HL-60 (cell line): ENCODE results near the gene YLPM1.

Experiments used
- CTCF ChIP-seq: IDR thresholded peaks from one replicate; pipeline ENCODE4 v1.5.1; 2011; ENCODE audit warnings: low read length, control low read depth, inconsistent platforms; ENCODE audit not compliant: insufficient read depth
- POLR2AphosphoS5 ChIP-seq: IDR thresholded peaks from 2 replicates; pipeline ENCODE4 v1.6.1; 2012; ENCODE audit warnings: low read depth
- TF ChIP-seq, protein P1 (sequence below): IDR thresholded peaks from 2 replicates; pipeline ENCODE4 v1.6.1; 2012; ENCODE audit warnings: low read depth; ENCODE audit not compliant: insufficient replicate concordance

DNA sequence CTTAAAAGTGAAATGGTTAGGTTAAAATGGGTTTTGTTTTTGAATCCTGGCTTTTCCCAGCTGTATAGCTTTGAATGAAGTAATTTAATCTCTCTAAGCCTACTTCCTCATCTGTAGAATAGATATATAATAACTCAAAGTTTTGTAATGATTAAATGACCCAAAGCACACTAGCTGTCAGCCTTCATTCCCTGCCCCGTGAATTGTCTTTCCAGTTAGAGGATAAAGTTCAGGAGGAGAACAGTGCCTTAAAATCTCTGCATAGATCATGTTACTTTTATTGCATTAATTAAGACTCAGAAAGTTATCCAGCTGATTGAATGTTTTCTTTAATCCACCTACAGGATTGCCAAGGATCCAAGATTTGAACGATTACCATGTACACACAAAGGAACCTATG, 30.7 kb upstream of the YLPM1 start:
- no peak for TF ChIP-seq CTCF
- TF ChIP-seq, protein P1, sequence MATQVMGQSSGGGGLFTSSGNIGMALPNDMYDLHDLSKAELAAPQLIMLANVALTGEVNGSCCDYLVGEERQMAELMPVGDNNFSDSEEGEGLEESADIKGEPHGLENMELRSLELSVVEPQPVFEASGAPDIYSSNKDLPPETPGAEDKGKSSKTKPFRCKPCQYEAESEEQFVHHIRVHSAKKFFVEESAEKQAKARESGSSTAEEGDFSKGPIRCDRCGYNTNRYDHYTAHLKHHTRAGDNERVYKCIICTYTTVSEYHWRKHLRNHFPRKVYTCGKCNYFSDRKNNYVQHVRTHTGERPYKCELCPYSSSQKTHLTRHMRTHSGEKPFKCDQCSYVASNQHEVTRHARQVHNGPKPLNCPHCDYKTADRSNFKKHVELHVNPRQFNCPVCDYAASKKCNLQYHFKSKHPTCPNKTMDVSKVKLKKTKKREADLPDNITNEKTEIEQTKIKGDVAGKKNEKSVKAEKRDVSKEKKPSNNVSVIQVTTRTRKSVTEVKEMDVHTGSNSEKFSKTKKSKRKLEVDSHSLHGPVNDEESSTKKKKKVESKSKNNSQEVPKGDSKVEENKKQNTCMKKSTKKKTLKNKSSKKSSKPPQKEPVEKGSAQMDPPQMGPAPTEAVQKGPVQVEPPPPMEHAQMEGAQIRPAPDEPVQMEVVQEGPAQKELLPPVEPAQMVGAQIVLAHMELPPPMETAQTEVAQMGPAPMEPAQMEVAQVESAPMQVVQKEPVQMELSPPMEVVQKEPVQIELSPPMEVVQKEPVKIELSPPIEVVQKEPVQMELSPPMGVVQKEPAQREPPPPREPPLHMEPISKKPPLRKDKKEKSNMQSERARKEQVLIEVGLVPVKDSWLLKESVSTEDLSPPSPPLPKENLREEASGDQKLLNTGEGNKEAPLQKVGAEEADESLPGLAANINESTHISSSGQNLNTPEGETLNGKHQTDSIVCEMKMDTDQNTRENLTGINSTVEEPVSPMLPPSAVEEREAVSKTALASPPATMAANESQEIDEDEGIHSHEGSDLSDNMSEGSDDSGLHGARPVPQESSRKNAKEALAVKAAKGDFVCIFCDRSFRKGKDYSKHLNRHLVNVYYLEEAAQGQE = no peak
- TF ChIP-seq POLR2AphosphoS5 = no peak
